Measurements from ENCODE around the gene KCNJ1. TPM values are rescaled to one million over a fixed set of nuclear protein-coding genes. Genes with fewer than 3 reads are reported as not detected.

Gene KCNJ1
- total RNA-seq, 6 experiments from 2014 or later, result not detected

DNA sequence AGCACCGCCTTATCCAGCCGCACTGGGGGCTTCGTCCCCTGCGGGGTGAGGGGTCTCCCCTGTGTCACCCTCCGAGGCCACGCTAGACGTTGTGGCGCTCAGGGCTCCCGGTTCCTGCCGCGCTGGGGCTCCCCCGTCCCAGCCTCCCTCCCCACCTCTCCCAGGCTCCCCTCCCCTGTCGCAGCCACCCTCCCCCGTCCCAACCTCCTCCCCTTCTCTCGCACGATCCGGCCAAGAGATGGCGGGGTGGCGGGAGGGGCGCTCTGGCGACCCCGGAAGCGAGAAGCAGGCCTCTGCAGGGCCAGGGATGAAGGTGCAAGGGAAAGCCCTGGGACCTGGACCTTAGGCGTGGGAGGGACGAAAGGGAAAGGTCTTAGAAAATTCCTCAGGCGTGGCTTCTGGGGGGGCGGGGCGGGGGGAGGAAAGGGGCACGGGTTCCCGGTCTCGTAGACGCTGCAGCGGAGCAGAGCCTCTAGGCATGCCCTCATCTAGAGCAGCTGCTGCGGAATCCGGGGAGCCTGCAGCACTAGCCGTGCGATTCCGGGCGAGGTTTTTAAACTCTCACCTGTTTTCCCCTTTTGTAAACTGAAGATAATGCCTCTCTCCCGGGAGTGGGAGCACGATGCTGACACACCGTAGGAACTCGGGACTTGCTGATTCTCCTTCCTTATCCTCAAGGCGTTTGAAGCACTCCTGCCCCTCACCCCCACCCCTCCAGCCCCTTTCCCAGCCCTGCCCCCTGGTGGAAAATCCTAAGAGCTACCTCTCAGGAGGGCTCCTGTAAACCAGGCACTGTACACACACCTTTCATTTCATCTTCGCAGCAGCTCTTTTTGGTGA is 38.5 kb upstream of the KCNJ1 start:
- 1% methylated on average over 23 of the region's 45 CpGs for WGBS (ENCODE audit: insufficient coverage, low coverage, low lambda C conversion rate, missing lambda C conversion rate)
- H3K4me1 ChIP-seq, result peaks cover 0 to 19% (median 0%) of the 10 kb centered on the region in 4 donors

GRCh38 chr11:128904656-128905344 is 37.7 kb upstream of the KCNJ1 start:
- H3K36me3 ChIP-seq, result no peaks in the 10 kb centered on the region
- TF ChIP-seq CTCF (IDR thresholded peaks at IDR 0.05), result no peak
- TF ChIP-seq POLR2A (IDR thresholded peaks at IDR 0.05), result no peak
- DNase-seq, result no peak
- no peak overlapping the region for H3K27ac ChIP-seq
- ATAC-seq, result peak in 3 of 4 donors; percentile 3 to 20 (median 9)
- H3K9me3 ChIP-seq, result no peaks in the 10 kb centered on the region
- H3K4me3 ChIP-seq, result peak overlapping the region; percentile 24 to 39 (median 26)
- WGBS (ENCODE audit: insufficient coverage, low coverage, low lambda C conversion rate, missing lambda C conversion rate), result 10% methylated on average over 9 of the region's 25 CpGs
- intact Hi-C loops (cut with DNase I), result no loop called here
- H3K4me1 ChIP-seq, result peaks cover 0 to 26% (median 3%) of the 10 kb centered on the region in 4 donors
- H3K27me3 ChIP-seq, result peaks cover 0 to 6% of the 10 kb centered on the region in 2 donors

More for the DNA sequence above, 38.5 kb upstream of the KCNJ1 start:
- H3K27ac ChIP-seq, result peak overlapping the region in 1 of 3 donors; percentile 18
- H3K4me3 ChIP-seq, result peak overlapping the region; percentile 24 to 39 (median 26)
- DNase-seq, result no peak
- peaks cover 0 to 6% of the 10 kb centered on the region in 2 donors for H3K27me3 ChIP-seq
- TF ChIP-seq CTCF (IDR thresholded peaks at IDR 0.05), result peak; percentile 23 to 49 (median 41)
- TF ChIP-seq POLR2A (IDR thresholded peaks at IDR 0.05), result no peak
- intact Hi-C loops (cut with DNase I), result no loop called here
- peak; percentile 52 to 77 (median 61) for ATAC-seq
- H3K9me3 ChIP-seq, result no peaks in the 10 kb centered on the region
- H3K36me3 ChIP-seq, result no peaks in the 10 kb centered on the region

DNA sequence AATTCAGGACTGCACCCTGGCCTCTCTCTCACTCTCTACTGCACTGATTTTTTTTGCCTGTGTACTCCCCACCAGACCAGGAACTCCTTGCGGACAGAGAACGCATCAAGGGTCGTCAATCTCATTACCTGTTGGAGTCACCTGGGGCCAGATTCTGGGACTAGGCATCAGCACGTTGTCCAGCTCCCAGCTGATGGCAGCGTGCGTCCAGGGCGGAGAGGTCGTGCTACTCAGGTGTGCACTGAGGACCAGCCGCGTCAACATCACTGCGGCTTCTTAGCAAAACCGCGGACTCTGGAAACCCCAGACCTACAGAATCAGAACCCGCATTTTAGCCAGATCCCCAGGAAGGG is 37.2 kb upstream of the KCNJ1 start:
- Histone ChIP-seq H3K4me1 (peaks cover 0 to 27% (median 5%) of the 10 kb centered on the region in 4 donors), H3K9me3 (no peaks in the 10 kb centered on the region), H3K27ac (no peak overlapping the region), H3K36me3 (no peaks in the 10 kb centered on the region), H3K27me3 (peaks cover 0 to 6% of the 10 kb centered on the region in 2 donors), H3K4me3 (no peak overlapping the region)
- 60% methylated on average over 13 of the region's 14 CpGs for WGBS (ENCODE audit: insufficient coverage, low coverage, low lambda C conversion rate, missing lambda C conversion rate)
- no peak for ATAC-seq
- intact Hi-C loops (cut with DNase I), result no loop called here
- DNase-seq, result no peak
- TF ChIP-seq CTCF (IDR thresholded peaks at IDR 0.05) (no peak), POLR2A (IDR thresholded peaks at IDR 0.05) (no peak)

GRCh38 chr11:128903248-128904061 is 36.4 kb upstream of the KCNJ1 start:
- peaks cover 0 to 34% (median 9%) of the 10 kb centered on the region in 4 donors for H3K4me1 ChIP-seq
- 70% methylated on average over 8 of the region's 17 CpGs for WGBS (ENCODE audit: insufficient coverage, low coverage, low lambda C conversion rate, missing lambda C conversion rate)
- no peaks in the 10 kb centered on the region for H3K9me3 ChIP-seq
- no peaks in the 10 kb centered on the region for H3K36me3 ChIP-seq
- H3K27me3 ChIP-seq, result peaks cover 0 to 6% of the 10 kb centered on the region in 2 donors
- H3K27ac ChIP-seq, result no peak overlapping the region
- TF ChIP-seq POLR2A (IDR thresholded peaks at IDR 0.05), result no peak
- no peak overlapping the region for H3K4me3 ChIP-seq
- DNase-seq (peak in 1 of 3 donors; percentile 47), ATAC-seq (peak in 3 of 4 donors; percentile 14 to 26 (median 25))
- intact Hi-C loops (cut with DNase I), result no loop called here

Data from right lobe of liver (tissue), 6 donors.